IMR-90 (cell line): ENCODE results near the gene MSI2. TPM values are rescaled to one million over a fixed set of nuclear protein-coding genes. Genes with fewer than 3 reads are reported as not detected.

Source experiments
- ATAC-seq: fragments of 200-7000 bp; cut with Tn5 transposase; 2 replicates; pipeline ENCODE4 v1.9.1; 2020; ENCODE audit warnings: low read depth, mild to moderate bottlenecking, moderate library complexity
- BruUV-seq: library from RNA; stranded (reverse); fragments of 400-500 nt; replicated peaks from 2 replicates; lab custom pipeline; 2021; lab: Mats Ljungman, UMichigan
- CTCF ChIA-PET: fragments of 300-600 bp; formaldehyde crosslinking; extraction: SDS; loops from one replicate; lab custom pipeline; 2021; ENCODE audit warnings: antibody characterized with exemption; lab: Yijun Ruan, JAX
- POLR2A ChIA-PET: fragments of 300-600 bp; sonication (Branson Sonifier 250); formaldehyde crosslinking; loops from one replicate; lab custom pipeline; 2022; ENCODE audit warnings: antibody characterized with exemption; ENCODE audit not compliant: unreplicated experiment; lab: Charles Lee
- DNase-seq: peaks from one replicate; pipeline ENCODE4 v3.0.0; 2013
- H2AFZ ChIP-seq: replicated peaks from 2 replicates; pipeline ENCODE3; 2013; ENCODE audit warnings: low read length, mild to moderate bottlenecking; ENCODE audit not compliant: poor library complexity
- H2AK5ac ChIP-seq: 2 replicates; pipeline ENCODE4 v1.6.1; 2013; ENCODE audit warnings: low read depth, low read length, inconsistent platforms
- H2AK9ac ChIP-seq: replicated peaks from 2 replicates; pipeline ENCODE3; 2013; ENCODE audit warnings: mild to moderate bottlenecking, low read depth, low read length, moderate library complexity; ENCODE audit not compliant: poor library complexity
- H2BK120ac ChIP-seq: 2 replicates; pipeline ENCODE4 v1.6.1; 2013; ENCODE audit warnings: low read depth, low read length, inconsistent platforms
- H2BK15ac ChIP-seq: 3 replicates; pipeline ENCODE4 v1.6.1; 2013; ENCODE audit warnings: low read depth, low read length, inconsistent platforms
- H2BK20ac ChIP-seq: 2 replicates; pipeline ENCODE4 v1.6.1; 2013; ENCODE audit warnings: low read depth, mild to moderate bottlenecking, inconsistent platforms, low read length, moderate library complexity
- H2BK5ac ChIP-seq: 2 replicates; pipeline ENCODE4 v1.6.1; 2013; ENCODE audit warnings: mild to moderate bottlenecking, low read depth, low read length, inconsistent platforms; ENCODE audit not compliant: poor library complexity, severe bottlenecking
- H3K14ac ChIP-seq: replicated peaks from 2 replicates; pipeline ENCODE4 v1.6.1; 2013; ENCODE audit warnings: low read depth, low read length, inconsistent platforms
- H3K18ac ChIP-seq: 2 replicates; pipeline ENCODE4 v1.6.1; 2013; ENCODE audit warnings: low read depth, low read length, control low read depth
- H3K23ac ChIP-seq: 2 replicates; pipeline ENCODE4 v1.6.1; 2013; ENCODE audit warnings: low read depth, low read length, inconsistent platforms
- H3K27ac ChIP-seq: 2 replicates; pipeline ENCODE4 v1.5.1; 2013; ENCODE audit warnings: mild to moderate bottlenecking, control low read depth, low read length; ENCODE audit not compliant: insufficient read depth
- H3K27me3 ChIP-seq: 2 replicates; pipeline ENCODE4 v1.6.1; 2013; ENCODE audit warnings: low read length; ENCODE audit not compliant: control insufficient read depth, insufficient read depth
- H3K36me3 ChIP-seq: 2 replicates; pipeline ENCODE4 v1.6.1; 2013; ENCODE audit warnings: low read length, mixed read lengths; ENCODE audit not compliant: control insufficient read depth, insufficient read depth
- H3K4ac ChIP-seq: 2 replicates; pipeline ENCODE4 v1.6.1; 2013; ENCODE audit warnings: low read depth, low read length, inconsistent platforms
- H3K4me1 ChIP-seq: 2 replicates; pipeline ENCODE4 v1.6.1; 2013; ENCODE audit warnings: low read length, mixed read lengths; ENCODE audit not compliant: control insufficient read depth, insufficient read depth
- H3K4me2 ChIP-seq: 2 replicates; pipeline ENCODE4 v1.6.1; 2013; ENCODE audit warnings: low read depth, mild to moderate bottlenecking, control low read depth, low read length, moderate library complexity
- H3K4me3 ChIP-seq: 2 replicates; pipeline ENCODE4 v1.5.1; 2013; ENCODE audit warnings: low read depth, mild to moderate bottlenecking, control low read depth, low read length, moderate library complexity; ENCODE audit not compliant: insufficient read depth
- H3K56ac ChIP-seq: 2 replicates; pipeline ENCODE4 v1.6.1; 2013; ENCODE audit warnings: low read length, inconsistent platforms; ENCODE audit not compliant: insufficient read depth; ENCODE audit errors: extremely low read depth
- H3K79me1 ChIP-seq, 2 experiments: 2 replicates each; pipeline ENCODE4 v1.6.1; 2013; ENCODE audit warnings: low read length in 2 of 2, inconsistent platforms in 1 of 2, low read depth in 1 of 2
- H3K9ac ChIP-seq: 2 replicates; pipeline ENCODE4 v1.6.1; 2013; ENCODE audit warnings: low read depth, low read length, control low read depth
- H3K9me1 ChIP-seq: 2 replicates; pipeline ENCODE4 v1.6.1; 2013; ENCODE audit warnings: low read length, inconsistent platforms; ENCODE audit not compliant: insufficient read depth
- H3K9me3 ChIP-seq: 2 replicates; pipeline ENCODE4 v1.6.1; 2013; ENCODE audit warnings: low read length; ENCODE audit not compliant: control insufficient read depth, insufficient read depth
- H4K20me1 ChIP-seq: 2 replicates; pipeline ENCODE4 v1.6.1; 2013; ENCODE audit warnings: low read length, inconsistent platforms; ENCODE audit not compliant: insufficient read depth
- H4K5ac ChIP-seq: 2 replicates; pipeline ENCODE4 v1.6.1; 2013; ENCODE audit warnings: mild to moderate bottlenecking, low read depth, low read length, control low read depth
- H4K8ac ChIP-seq, 2 experiments: 2 replicates each; pipeline ENCODE4 v1.6.1; 2013; ENCODE audit warnings: low read depth in 2 of 2, low read length in 2 of 2, control low read depth in 1 of 2, inconsistent platforms in 1 of 2
- H4K91ac ChIP-seq: 2 replicates; pipeline ENCODE4 v1.6.1; 2013; ENCODE audit warnings: low read depth, low read length, inconsistent platforms; ENCODE audit not compliant: insufficient read depth
- CEBPB ChIP-seq: IDR thresholded peaks from 2 replicates; pipeline ENCODE4 v1.6.1; 2012; ENCODE audit warnings: low read depth, low read length, improper control_type of control experiment
- MAZ ChIP-seq: IDR thresholded peaks from 2 replicates; pipeline ENCODE4 v1.6.1; 2012; ENCODE audit warnings: low read depth, mild to moderate bottlenecking, low read length, improper control_type of control experiment, moderate library complexity, borderline replicate concordance
- NFE2L2 ChIP-seq: fragments of 150-350 bp; IDR thresholded peaks from 2 replicates; pipeline ENCODE4 v1.6.1; 2016; ENCODE audit warnings: low read depth, mild to moderate bottlenecking, low read length
- POLR2A ChIP-seq: IDR thresholded peaks from 2 replicates; pipeline ENCODE4 v1.6.1; 2012; ENCODE audit warnings: mild to moderate bottlenecking, low read depth, low read length
- RCOR1 ChIP-seq: IDR thresholded peaks from 2 replicates; pipeline ENCODE4 v1.6.1; 2012; ENCODE audit warnings: mild to moderate bottlenecking, low read length, improper control_type of control experiment; ENCODE audit not compliant: insufficient replicate concordance
- WGBS, 2 experiments: methylation state at CpG; one replicate each; pipeline versions ENCODE4 v1.1.5 to v1.1.7; 2013; ENCODE audit warnings: missing lambda C conversion rate in 2 of 2; ENCODE audit not compliant: insufficient read length in 1 of 2; ENCODE audit errors: extremely low coverage in 2 of 2; 5-methylcytosine and 5-hydroxymethylcytosine counted together
- dilution Hi-C: fragments of 300-500 bp; cut with HindIII; formaldehyde crosslinking; loops from one replicate; pipeline ENCODE4 v1.14.3; 2018; ENCODE audit warnings: low sequenced_read_pairs; ENCODE audit not compliant: unreplicated experiment
- in situ Hi-C: fragments of 300-500 bp; cut with MboI; formaldehyde crosslinking; loops from 3 replicates; pipeline ENCODE4 v1.14.3; 2019; ENCODE audit warnings: low sequenced_read_pairs, inconsistent platforms, mixed read lengths
- intact Hi-C: fragments of 100-400 bp; cut with micrococcal nuclease; formaldehyde crosslinking; loops from 2 replicates; pipeline ENCODE4 v1.10.0; 2022
- polyA plus RNA-seq, 3 experiments: library from polyadenylated mRNA; depleted of rRNA; stranded (reverse); fragments of >200 nt; gene quantifications; 2 replicates each; pipeline ENCODE4 v1.2.3, GENCODE V29; 2012; ENCODE audit warnings: low replicate concordance in 1 of 3
- total RNA-seq: library from RNA; depleted of rRNA; stranded (reverse); fragments of >200 nt; gene quantifications from 2 replicates; pipeline ENCODE4 v1.2.3, GENCODE V29; 2012

Gene MSI2
- total and polyA plus RNA-seq, 2 of the 4 experiments (the other 2 are of a cell fraction), result 13.0 to 16.0 TPM

GRCh38 chr17:57266902-57267311 is 10.6 kb downstream of the MSI2 start:
- dilution Hi-C loops, result no loop called here
- H4K91ac ChIP-seq, result no peak overlapping the region
- no peaks in the 10 kb centered on the region for H3K9me3 ChIP-seq
- TF ChIP-seq NFE2L2, result no peak
- TF ChIP-seq CEBPB, result no peak
- no peak for TF ChIP-seq RCOR1
- TF ChIP-seq POLR2A, result no peak
- no peak for TF ChIP-seq MAZ
- DNase-seq (no peak), ATAC-seq (no peak)
- no peak overlapping the region for H3K4me3 ChIP-seq
- H3K14ac ChIP-seq, result no peak overlapping the region
- H2AK5ac ChIP-seq, result no peak overlapping the region
- no peak overlapping the region for H2BK5ac ChIP-seq
- 85% methylated on average over 2 of the region's 14 CpGs; no CpG with 5 or more reads in 1 of the 2 experiments for WGBS, 2 experiments
- no peak overlapping the region for H4K5ac ChIP-seq
- peaks cover 3% of the 10 kb centered on the region; the same call in 1 of the 2 replicates for H4K20me1 ChIP-seq
- intact Hi-C loops, result no loop called here
- H2AFZ ChIP-seq, result no peak overlapping the region
- H4K8ac ChIP-seq, result no peak overlapping the region
- H3K27ac ChIP-seq, result no peak overlapping the region
- H3K23ac ChIP-seq, result no peak overlapping the region
- peaks cover 31% of the 10 kb centered on the region for H3K36me3 ChIP-seq
- no peak overlapping the region for H2BK15ac ChIP-seq
- peaks cover 16 to 26% of the 10 kb centered on the region in 2 experiments for H3K79me1 ChIP-seq
- H3K18ac ChIP-seq, result no peak overlapping the region
- ChIA-PET POLR2A (no interaction called here), CTCF (no interaction called here)
- no peak overlapping the region for H3K4me2 ChIP-seq
- no peak overlapping the region for H3K4ac ChIP-seq
- H3K9ac ChIP-seq, result no peak overlapping the region
- H2AK9ac ChIP-seq, result no peak overlapping the region
- H2BK20ac ChIP-seq, result no peak overlapping the region
- H3K4me1 ChIP-seq, result no peaks in the 10 kb centered on the region
- H2BK120ac ChIP-seq, result no peak overlapping the region
- peaks cover 3% of the 10 kb centered on the region; the same call in 1 of the 2 replicates for H3K9me1 ChIP-seq
- in situ Hi-C loops, result no loop called here
- H3K27me3 ChIP-seq, result no peaks in the 10 kb centered on the region
- no TSS peak for BruUV-seq
- no peak overlapping the region for H3K56ac ChIP-seq
